ENCODE results near the gene ZBTB21. TPM values are rescaled to one million over a fixed set of nuclear protein-coding genes. Genes with fewer than 3 reads are reported as not detected.
A peak's percentile ranks its signal among the peaks of the same experiment; 100 is the strongest.

Gene ZBTB21
- total RNA-seq, 1 donor: 16.7 TPM

GRCh38 chr21:42021371-42022090, 11.4 kb upstream of the ZBTB21 start:
- DNase-seq (ENCODE audit: low read depth in 2 of 3, low spot score in 2 of 3): no peak

- DNase-seq (ENCODE audit: low read depth in 2 of 3, low spot score in 2 of 3): no peak
These were observed 9.5 kb upstream of the ZBTB21 start for GRCh38 chr21:42019706-42020105.

GRCh38 chr21:42019101-42019605, 9.0 kb upstream of the ZBTB21 start:
- no peak for DNase-seq (ENCODE audit: low read depth in 2 of 3, low spot score in 2 of 3)

- no peak for DNase-seq (ENCODE audit: low read depth in 2 of 3, low spot score in 2 of 3)
These were observed 6.9 kb upstream of the ZBTB21 start for GRCh38 chr21:42017022-42017421.

GRCh38 chr21:42016364-42016985, 6.3 kb upstream of the ZBTB21 start:
- no peak for DNase-seq (ENCODE audit: low read depth in 2 of 3, low spot score in 2 of 3)

GRCh38 chr21:42013931-42014330, 3.8 kb upstream of the ZBTB21 start:
- DNase-seq (ENCODE audit: low read depth in 2 of 3, low spot score in 2 of 3): no peak

- DNase-seq (ENCODE audit: low read depth in 2 of 3, low spot score in 2 of 3): no peak
These were observed 3.2 kb upstream of the ZBTB21 start for GRCh38 chr21:42013376-42013775.

- DNase-seq (ENCODE audit: low read depth in 2 of 3, low spot score in 2 of 3): no peak
These were observed 2.7 kb upstream of the ZBTB21 start for GRCh38 chr21:42012763-42013329.

- no peak for DNase-seq (ENCODE audit: low read depth in 2 of 3, low spot score in 2 of 3)
These were observed 2.2 kb upstream of the ZBTB21 start for GRCh38 chr21:42012344-42012743.

GRCh38 chr21:42010507-42011495, 641 bp upstream of the ZBTB21 start:
- DNase-seq (ENCODE audit: low read depth in 2 of 3, low spot score in 2 of 3): peak; percentile 16 to 30 (median 19)

GRCh38 chr21:42009018-42009830, 936 bp downstream of the ZBTB21 start:
- peak; percentile 17 to 66 (median 66) for DNase-seq (ENCODE audit: low read depth in 2 of 3, low spot score in 2 of 3)

GRCh38 chr21:42007356-42007940, 2.7 kb downstream of the ZBTB21 start:
- DNase-seq (ENCODE audit: low read depth in 2 of 3, low spot score in 2 of 3): no peak

GRCh38 chr21:42006765-42007164, 3.4 kb downstream of the ZBTB21 start:
- no peak for DNase-seq (ENCODE audit: low read depth in 2 of 3, low spot score in 2 of 3)

- no peak for DNase-seq (ENCODE audit: low read depth in 2 of 3, low spot score in 2 of 3)
These were observed 5.6 kb downstream of the ZBTB21 start for GRCh38 chr21:42004406-42005199.

GRCh38 chr21:42003051-42003461, 7.1 kb downstream of the ZBTB21 start:
- no peak for DNase-seq (ENCODE audit: low read depth in 2 of 3, low spot score in 2 of 3)

GRCh38 chr21:42002421-42002958, 7.7 kb downstream of the ZBTB21 start:
- no peak for DNase-seq (ENCODE audit: low read depth in 2 of 3, low spot score in 2 of 3)

- DNase-seq (ENCODE audit: low read depth in 2 of 3, low spot score in 2 of 3): no peak
These were observed 8.4 kb downstream of the ZBTB21 start for GRCh38 chr21:42001781-42002180.

GRCh38 chr21:42000908-42001307, 9.3 kb downstream of the ZBTB21 start:
- no peak for DNase-seq (ENCODE audit: low read depth in 2 of 3, low spot score in 2 of 3)

Data from hematopoietic multipotent progenitor cell (in vitro differentiated cells).